GM19328 (cell line): ENCODE results near the gene TTC7B.

ENCODE experiments used
- ATAC-seq: cut with Tn5 transposase; IDR thresholded peaks from one replicate; pipeline ENCODE4 v1.9.1; 2021; ENCODE audit warnings: mild to moderate bottlenecking, moderate library complexity; ENCODE audit not compliant: unreplicated experiment

Gene TTC7B

GRCh38 chr14:90568405-90568804 lies 247.8 kb downstream of the TTC7B start:
- no peak for ATAC-seq

- no peak for ATAC-seq
Observed at GRCh38 chr14:90567991-90568390, 248.2 kb downstream of the TTC7B start.

GRCh38 chr14:90567191-90567590 lies 249.0 kb downstream of the TTC7B start:
- no peak for ATAC-seq

- ATAC-seq = no peak
Observed at GRCh38 chr14:90566481-90566880, 249.7 kb downstream of the TTC7B start.

GRCh38 chr14:90564496-90564895 lies 251.7 kb downstream of the TTC7B start:
- no peak for ATAC-seq

- no peak for ATAC-seq
Observed at GRCh38 chr14:90562652-90563051, 253.6 kb downstream of the TTC7B start.

- ATAC-seq = no peak
Observed at GRCh38 chr14:90561920-90562319, 254.3 kb downstream of the TTC7B start.

GRCh38 chr14:90560991-90561390 lies 255.2 kb downstream of the TTC7B start:
- ATAC-seq = no peak

- ATAC-seq = no peak
Observed at GRCh38 chr14:90560558-90560957, 255.7 kb downstream of the TTC7B start.

GRCh38 chr14:90559811-90560492 lies 256.3 kb downstream of the TTC7B start:
- ATAC-seq = no peak

GRCh38 chr14:90558983-90559590 lies 257.1 kb downstream of the TTC7B start:
- ATAC-seq = no peak

GRCh38 chr14:90558041-90558982 lies 257.9 kb downstream of the TTC7B start:
- no peak for ATAC-seq

- no peak for ATAC-seq
Observed at GRCh38 chr14:90557516-90557915, 258.7 kb downstream of the TTC7B start.

- ATAC-seq = no peak
Observed at GRCh38 chr14:90556666-90557450, 259.4 kb downstream of the TTC7B start.

- ATAC-seq = no peak
Observed at GRCh38 chr14:90556012-90556477, 260.2 kb downstream of the TTC7B start.

GRCh38 chr14:90555126-90556011 lies 260.9 kb downstream of the TTC7B start:
- no peak for ATAC-seq

- no peak for ATAC-seq
Observed at GRCh38 chr14:90554341-90554740, 261.9 kb downstream of the TTC7B start.

GRCh38 chr14:90553921-90554336 lies 262.3 kb downstream of the TTC7B start:
- ATAC-seq = no peak

- no peak for ATAC-seq
Observed at GRCh38 chr14:90553298-90553920, 262.8 kb downstream of the TTC7B start.
